Measurements from ENCODE around the gene PPIA. TPM values are rescaled to one million over a fixed set of nuclear protein-coding genes. Genes with fewer than 3 reads are reported as not detected.

The PPIA gene
- total RNA-seq, 1 experiment from 2014 or later, result 4,753 TPM

Other genes with a start within 250 kb of the PPIA start
- 101 and 124 TPM in 2 replicates for gene DDX56, start 222.8 kb upstream of the PPIA start, total RNA-seq (2014; rRNA removed; shearing (Covaris generic))
- gene TMED4, start 214.4 kb upstream of the PPIA start, total RNA-seq (2014; rRNA removed; shearing (Covaris generic)), result 105 and 124 TPM in 2 replicates
- 66.4 and 78.8 TPM in 2 replicates for gene OGDH, start 190.1 kb upstream of the PPIA start, total RNA-seq (2014; rRNA removed; shearing (Covaris generic))
- gene ZMIZ2, start 47.8 kb upstream of the PPIA start, total RNA-seq (2014; rRNA removed; shearing (Covaris generic)), result 0.92 and 2.3 TPM in 2 replicates
- 315 and 379 TPM in 2 replicates for gene H2AZ2, start 51.4 kb downstream of the PPIA start, total RNA-seq (2014; rRNA removed; shearing (Covaris generic))
- gene PURB, start 88.8 kb downstream of the PPIA start, total RNA-seq (2014; rRNA removed; shearing (Covaris generic)), result 11.1 and 13.1 TPM in 2 replicates
- 0.37 and 0.98 TPM in 2 replicates for gene MYO1G, start 182.3 kb downstream of the PPIA start, total RNA-seq (2014; rRNA removed; shearing (Covaris generic))
- 30.2 and 34.2 TPM in 2 replicates for gene CCM2, start 203.5 kb downstream of the PPIA start, total RNA-seq (2014; rRNA removed; shearing (Covaris generic))